CD4-positive, CD25-positive, alpha-beta regulatory T cell (primary cell): ENCODE data around the gene ASB3. TPM values are rescaled to one million over a fixed set of nuclear protein-coding genes. Genes with fewer than 3 reads are reported as not detected.
"Not testable (repeated sequence)": the region's sequence is repeated elsewhere in the genome, so short reads cannot be mapped to it uniquely, and the experiment has no call there.

ENCODE experiments used
- ATAC-seq, 2 donors: fragments of 150-1000 bp; cut with Tn5 transposase; one replicate each; pipeline ENCODE4 v1.10.0; 2021; ENCODE audit warnings: low read depth in 2 of 2, moderate number of reproducible peaks in 2 of 2, moderate library complexity in 1 of 2
- DNase-seq, 3 donors: peaks; one replicate each; pipeline versions ENCODE4 v3.0.0 to v3.0.0-alpha.2; 2012 to 2022; ENCODE audit warnings: mixed read lengths in 1 of 3
- H3K27ac ChIP-seq: one replicate; pipeline ENCODE4 v1.7.0; 2013; ENCODE audit warnings: mild to moderate bottlenecking, low read length; ENCODE audit not compliant: insufficient read depth, poor library complexity, severe bottlenecking
- H3K27me3 ChIP-seq: one replicate; pipeline ENCODE4 v1.7.0; 2013; ENCODE audit warnings: low read length; ENCODE audit not compliant: control insufficient read depth, insufficient read depth
- H3K36me3 ChIP-seq: one replicate; pipeline ENCODE4 v1.7.0; 2013; ENCODE audit warnings: mild to moderate bottlenecking, low read length, moderate library complexity; ENCODE audit not compliant: control insufficient read depth, insufficient read depth
- H3K4me1 ChIP-seq: 2 replicates; pipeline ENCODE4 v1.7.0; 2013; ENCODE audit warnings: mild to moderate bottlenecking, low read length; ENCODE audit not compliant: insufficient read depth, control insufficient read depth, poor library complexity, severe bottlenecking
- H3K4me3 ChIP-seq: one replicate; pipeline ENCODE4 v1.7.0; 2013; ENCODE audit warnings: low read depth, mild to moderate bottlenecking, low read length, moderate library complexity
- H3K9me3 ChIP-seq, 2 experiments: 1 replicate in 1 of 2; 2 replicates in 1 of 2; pipeline ENCODE4 v1.7.0; 2013; ENCODE audit warnings: low read length in 2 of 2, mild to moderate bottlenecking in 1 of 2, moderate library complexity in 1 of 2; ENCODE audit not compliant: control insufficient read depth in 2 of 2
- H3K27ac Mint-ChIP-seq, 3 donors: one replicate each; pipeline ENCODE4 v1.8.0; 2020 to 2022; ENCODE audit warnings: mild to moderate bottlenecking in 3 of 3, mixed read lengths in 3 of 3, moderate library complexity in 2 of 3
- H3K27me3 Mint-ChIP-seq: one replicate; pipeline ENCODE4 v1.8.0; 2022; ENCODE audit warnings: mild to moderate bottlenecking, mixed read lengths
- H3K36me3 Mint-ChIP-seq: one replicate; pipeline ENCODE4 v1.8.0; 2020; ENCODE audit warnings: mixed read lengths
- H3K4me1 Mint-ChIP-seq, 4 donors: one replicate each; pipeline ENCODE4 v1.8.0; 2020 to 2022; ENCODE audit warnings: mixed read lengths in 4 of 4, mild to moderate bottlenecking in 1 of 4
- H3K4me3 Mint-ChIP-seq, 4 donors: one replicate each; pipeline ENCODE4 v1.8.0; 2020 to 2022; ENCODE audit warnings: mild to moderate bottlenecking in 4 of 4, mixed read lengths in 4 of 4, moderate library complexity in 3 of 4
- H3K9me3 Mint-ChIP-seq, 7 donors: one replicate each; pipeline ENCODE4 v1.8.0; 2020 to 2022; ENCODE audit warnings: mixed read lengths in 7 of 7, mild to moderate bottlenecking in 3 of 7, moderate library complexity in 2 of 7
- polyA plus RNA-seq, 4 donors: library from polyadenylated mRNA; unstranded; fragments of 300-500 nt; fragmentation: Illumina TruSeq; gene quantifications; one replicate each; pipeline ENCODE4 v1.2.3, GENCODE V29; 2021
- total RNA-seq: library from RNA; stranded (reverse); gene quantifications from one replicate; pipeline ENCODE4 v1.2.3, GENCODE V29; 2022

The ASB3 gene
- total and polyA plus RNA-seq, 5 donors from 2014 or later: 15.8 to 38.7 (median 20.5) TPM

- H3K36me3 Mint-ChIP-seq: peaks cover 41% of the 10 kb centered on the region
- H3K27ac Mint-ChIP-seq: no peak overlapping the region
These were observed 49.7 kb downstream of the ASB3 start for GRCh38 chr2:53737091-53737490.

GRCh38 chr2:53729143-53729762 is 57.5 kb downstream of the ASB3 start:
- no peak overlapping the region for H3K27ac Mint-ChIP-seq

More at GRCh38 chr2:53737091-53737490, 49.7 kb downstream of the ASB3 start:
- no peaks in the 10 kb centered on the region for H3K27me3 ChIP-seq
- no peaks in the 10 kb centered on the region for H3K9me3 ChIP-seq
- H3K4me1 ChIP-seq: no peaks in the 10 kb centered on the region
- no peak overlapping the region for H3K27ac ChIP-seq
- Mint-ChIP-seq H3K27me3 (no peaks in the 10 kb centered on the region), H3K9me3 (no peaks in the 10 kb centered on the region), H3K4me3 (no peak overlapping the region), H3K4me1 (peaks cover 7 to 30% (median 13%) of the 10 kb centered on the region in 4 donors)
- peaks cover 16% of the 10 kb centered on the region for H3K36me3 ChIP-seq
- ATAC-seq (no peak), DNase-seq (no peak)
- no peak overlapping the region for H3K4me3 ChIP-seq

DNA sequence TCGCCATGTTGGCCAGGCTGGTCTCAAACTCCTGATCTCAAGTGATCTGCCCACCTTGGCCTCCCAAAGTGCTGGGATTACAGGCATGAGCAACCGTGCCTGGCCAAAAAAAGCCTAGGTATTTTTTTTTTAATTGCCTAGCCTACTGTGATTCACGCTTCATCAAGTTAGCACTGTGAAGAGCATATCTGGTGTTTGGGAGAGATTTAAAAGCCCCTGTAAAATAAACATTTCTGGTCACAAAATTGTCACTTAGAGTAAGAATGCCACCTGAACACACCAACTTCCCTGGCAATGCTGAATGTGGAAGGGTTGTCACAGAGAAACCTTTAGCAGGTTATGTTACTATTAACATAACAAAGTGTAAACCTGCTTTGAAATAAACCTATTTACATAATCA is 58.8 kb downstream of the ASB3 start:
- Histone ChIP-seq H3K4me3 (no peak overlapping the region), H3K4me1 (no peaks in the 10 kb centered on the region), H3K9me3 (no peaks in the 10 kb centered on the region), H3K27me3 (no peaks in the 10 kb centered on the region), H3K36me3 (peaks cover 15% of the 10 kb centered on the region), H3K27ac (no peak overlapping the region)
- peaks cover 0 to 7% (median 2%) of the 10 kb centered on the region in 7 donors for H3K9me3 Mint-ChIP-seq
- ATAC-seq (no peak), DNase-seq (no peak)
- no peak overlapping the region for H3K27ac Mint-ChIP-seq
- H3K4me1 Mint-ChIP-seq: peaks cover 14 to 25% (median 23%) of the 10 kb centered on the region in 4 donors
- H3K4me3 Mint-ChIP-seq: no peak overlapping the region
- no peaks in the 10 kb centered on the region for H3K27me3 Mint-ChIP-seq
- peaks cover 31% of the 10 kb centered on the region for H3K36me3 Mint-ChIP-seq

More at GRCh38 chr2:53729143-53729762, 57.5 kb downstream of the ASB3 start:
- Mint-ChIP-seq H3K27me3 (no peaks in the 10 kb centered on the region), H3K9me3 (peaks cover 0 to 7% (median 2%) of the 10 kb centered on the region in 7 donors), H3K4me1 (peaks cover 12 to 20% (median 15%) of the 10 kb centered on the region in 4 donors), H3K36me3 (peaks cover 31% of the 10 kb centered on the region), H3K4me3 (no peak overlapping the region)
- Histone ChIP-seq H3K9me3 (no peaks in the 10 kb centered on the region), H3K36me3 (peaks cover 16% of the 10 kb centered on the region), H3K27ac (no peak overlapping the region), H3K4me3 (no peak overlapping the region), H3K4me1 (no peaks in the 10 kb centered on the region), H3K27me3 (no peaks in the 10 kb centered on the region)
- DNase-seq (no peak), ATAC-seq (no peak)

GRCh38 chr2:53725662-53726061 is 61.1 kb downstream of the ASB3 start:
- Mint-ChIP-seq H3K36me3 (peaks cover 48% of the 10 kb centered on the region), H3K4me3 (no peak overlapping the region), H3K4me1 (peaks cover 22 to 40% (median 34%) of the 10 kb centered on the region in 4 donors), H3K27me3 (no peaks in the 10 kb centered on the region), H3K27ac (no peak overlapping the region), H3K9me3 (peaks cover 0 to 7% (median 2%) of the 10 kb centered on the region in 7 donors)
- Histone ChIP-seq H3K36me3 (peaks cover 14% of the 10 kb centered on the region), H3K4me1 (no peaks in the 10 kb centered on the region), H3K27ac (no peak overlapping the region), H3K4me3 (no peak overlapping the region), H3K9me3 (no peaks in the 10 kb centered on the region), H3K27me3 (no peaks in the 10 kb centered on the region)
- ATAC-seq (no peak), DNase-seq (no peak)

DNA sequence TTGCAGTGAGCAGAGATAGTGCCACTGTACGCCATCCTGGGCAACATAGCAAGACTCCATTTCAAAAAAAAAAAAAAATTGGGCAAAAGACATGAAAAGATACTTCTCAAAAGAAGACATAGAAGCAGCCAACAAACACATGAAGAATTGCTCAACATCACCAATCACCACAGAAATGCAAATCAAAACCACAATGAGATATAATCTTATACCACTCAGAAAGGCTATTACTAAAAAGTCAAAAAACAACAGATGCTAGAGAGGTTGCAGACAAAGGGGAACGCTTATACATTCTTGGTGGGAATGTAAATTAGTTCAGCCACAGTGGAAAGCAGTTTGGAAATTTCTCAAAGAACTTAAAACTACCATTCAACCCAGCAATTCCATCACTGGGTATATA is 62.2 kb downstream of the ASB3 start:
- Histone ChIP-seq H3K27me3 (no peaks in the 10 kb centered on the region), H3K4me3 (no peak overlapping the region), H3K4me1 (no peaks in the 10 kb centered on the region), H3K36me3 (peaks cover 14% of the 10 kb centered on the region), H3K27ac (no peak overlapping the region), H3K9me3 (no peaks in the 10 kb centered on the region)
- DNase-seq (peak in 2 of 3 donors; percentile 3 to 43), ATAC-seq (peak in 1 of 2 donors; percentile 34)
- no peak overlapping the region for H3K4me3 Mint-ChIP-seq
- no peaks in the 10 kb centered on the region for H3K27me3 Mint-ChIP-seq
- peaks cover 52% of the 10 kb centered on the region for H3K36me3 Mint-ChIP-seq
- H3K27ac Mint-ChIP-seq: peak overlapping the region in 1 of 3 donors; percentile 39
- peaks cover 21 to 42% (median 32%) of the 10 kb centered on the region in 4 donors for H3K4me1 Mint-ChIP-seq
- peaks cover 0 to 8% (median 2%) of the 10 kb centered on the region in 7 donors for H3K9me3 Mint-ChIP-seq

- H3K27ac Mint-ChIP-seq, H3K27me3 ChIP-seq, H3K9me3 ChIP-seq, ATAC-seq, H3K4me3 ChIP-seq, H3K27ac ChIP-seq, H3K27me3 Mint-ChIP-seq, H3K4me1 ChIP-seq, DNase-seq, H3K4me3 Mint-ChIP-seq: not testable (repeated sequence)
- peaks cover 17% of the 10 kb centered on the region for H3K36me3 ChIP-seq
- H3K9me3 Mint-ChIP-seq: peaks cover 0 to 12% (median 3%) of the 10 kb centered on the region in 7 donors
- peaks cover 27 to 44% (median 37%) of the 10 kb centered on the region in 4 donors for H3K4me1 Mint-ChIP-seq
- H3K36me3 Mint-ChIP-seq: peaks cover 67% of the 10 kb centered on the region
These were observed 65.8 kb downstream of the ASB3 start for GRCh38 chr2:53720944-53721343.

- ATAC-seq: no peak
- Histone ChIP-seq H3K27me3 (no peaks in the 10 kb centered on the region), H3K36me3 (peaks cover 34% of the 10 kb centered on the region), H3K4me3 (no peak overlapping the region), H3K27ac (no peak overlapping the region), H3K9me3 (no peaks in the 10 kb centered on the region), H3K4me1 (no peaks in the 10 kb centered on the region)
- DNase-seq: peak in 1 of 3 donors; percentile 19
- Mint-ChIP-seq H3K27ac (no peak overlapping the region), H3K4me3 (no peak overlapping the region), H3K4me1 (peaks cover 0 to 16% (median 8%) of the 10 kb centered on the region in 4 donors), H3K36me3 (peaks cover 52% of the 10 kb centered on the region), H3K27me3 (no peaks in the 10 kb centered on the region), H3K9me3 (peaks cover 0 to 5% (median 0%) of the 10 kb centered on the region in 7 donors)
These were observed 71.2 kb downstream of the ASB3 start for GRCh38 chr2:53715568-53715967.
